HepG2 (cell line): ENCODE results near the gene DDX20. TPM values are rescaled to one million over a fixed set of nuclear protein-coding genes. Genes with fewer than 3 reads are reported as not detected.

Source experiments
- DDIT3 ChIP-seq: sonication (generic); formaldehyde crosslinking; IDR thresholded peaks from 2 replicates; pipeline ENCODE4 v1.4.0; 2020; ENCODE audit warnings: mild to moderate bottlenecking, missing genetic modification reagents
- HBP1 ChIP-seq: IDR thresholded peaks from 2 replicates; pipeline ENCODE4 v1.6.1; 2016; ENCODE audit warnings: low read depth, control low read depth
- SNAPC4 ChIP-seq: sonication (generic); formaldehyde crosslinking; IDR thresholded peaks from 2 replicates; pipeline ENCODE4 v1.4.0; 2020; ENCODE audit warnings: mild to moderate bottlenecking, missing genetic modification reagents
- THAP11 ChIP-seq: IDR thresholded peaks from 2 replicates; pipeline ENCODE4 v1.6.1; 2016; ENCODE audit warnings: missing biosample characterization, missing genetic modification reagents
- TMF1 ChIP-seq: sonication (generic); formaldehyde crosslinking; IDR thresholded peaks from 2 replicates; pipeline ENCODE4 v1.8.1; 2022; ENCODE audit warnings: low read depth, missing genetic modification reagents
- TRIM22 ChIP-seq: fragments of 450-650 bp; IDR thresholded peaks from 2 replicates; pipeline ENCODE4 v1.6.1; 2017
- ZFP36L1 ChIP-seq: sonication (generic); formaldehyde crosslinking; IDR thresholded peaks from 2 replicates; pipeline ENCODE4 v1.8.0; 2022; ENCODE audit warnings: mild to moderate bottlenecking, missing genetic modification reagents, moderate library complexity
- ZKSCAN8 ChIP-seq: IDR thresholded peaks from 2 replicates; pipeline ENCODE4 v1.6.1; 2016; ENCODE audit warnings: borderline replicate concordance, missing genetic modification reagents, missing compliant biosample characterization
- ZNF17 ChIP-seq: sonication (generic); formaldehyde crosslinking; IDR thresholded peaks from 2 replicates; pipeline ENCODE4 v1.5.0; 2020; ENCODE audit warnings: mild to moderate bottlenecking, missing genetic modification reagents
- ZNF276 ChIP-seq: sonication (generic); formaldehyde crosslinking; IDR thresholded peaks from 2 replicates; pipeline ENCODE4 v1.4.0; 2020; ENCODE audit warnings: mild to moderate bottlenecking, low read depth, missing genetic modification reagents
- ZNF382 ChIP-seq: sonication (generic); formaldehyde crosslinking; IDR thresholded peaks from 2 replicates; pipeline ENCODE4 v1.5.0; 2020; ENCODE audit warnings: missing genetic modification reagents, mild to moderate bottlenecking, borderline replicate concordance
- ZNF556 ChIP-seq: sonication (generic); formaldehyde crosslinking; IDR thresholded peaks from 2 replicates; pipeline ENCODE4 v1.4.0; 2020; ENCODE audit warnings: mild to moderate bottlenecking, missing genetic modification reagents, borderline replicate concordance
- ZNF629 ChIP-seq: sonication (generic); formaldehyde crosslinking; conservative IDR thresholded peaks from 2 replicates; pipeline ENCODE4 v1.5.0; 2020; ENCODE audit warnings: missing genetic modification reagents
- ZNF678 ChIP-seq: sonication (generic); formaldehyde crosslinking; IDR thresholded peaks from 2 replicates; pipeline ENCODE4 v1.4.0; 2020; ENCODE audit warnings: mild to moderate bottlenecking, missing genetic modification reagents
- ZNF703 ChIP-seq: sonication (generic); formaldehyde crosslinking; IDR thresholded peaks from 2 replicates; pipeline ENCODE4 v1.5.1; 2020; ENCODE audit warnings: missing genetic modification reagents, mild to moderate bottlenecking, moderate library complexity, borderline replicate concordance
- ZNF746 ChIP-seq: sonication (generic); formaldehyde crosslinking; IDR thresholded peaks from 2 replicates; pipeline ENCODE4 v1.8.0; 2022; ENCODE audit warnings: mild to moderate bottlenecking, missing genetic modification reagents
- ZNF770 ChIP-seq: sonication (generic); formaldehyde crosslinking; IDR thresholded peaks from 2 replicates; pipeline ENCODE4 v1.5.0; 2020; ENCODE audit warnings: mild to moderate bottlenecking, missing genetic modification reagents
- polyA plus RNA-seq, 8 experiments: library from polyadenylated mRNA; depleted of rRNA in 3 of 8; stranded (reverse) in 7 of 8; unstranded in 1 of 8; fragments of >200 nt; fragmentation: Illumina TruSeq in 4 of 8; extraction: Trizol in 4 of 8; gene quantifications; 2 replicates each; pipeline versions ENCODE4 v1.2.1 to v1.2.3, GENCODE V29; 2011 to 2016; ENCODE audit warnings: low read depth in 4 of 8, missing spikeins in 1 of 8, mixed read lengths in 1 of 8; ENCODE audit not compliant: insufficient read depth in 1 of 8
- total RNA-seq, 5 experiments: library from RNA; depleted of rRNA; stranded (reverse); fragments of >200 nt; fragmentation: Illumina TruSeq; extraction: Trizol; gene quantifications; 2 replicates each; pipeline ENCODE4 v1.2.3, GENCODE V29; 2016; ENCODE audit warnings: low read depth in 1 of 5

The DDX20 gene
- total and polyA plus RNA-seq, 2 of the 13 experiments (the other 11 are each of a cell fraction or from before 2014, with no cell fraction given) = 4.0 to 14.3 TPM

- TF ChIP-seq SNAPC4 (no peak), HBP1 (no peak), ZNF556 (CRISPR knock-in tag) (0 out of 2 replicates have a peak, but pooled peaks have one; percentile 29), ZNF17 (CRISPR knock-in tag) (no peak), THAP11 (CRISPR knock-in tag) (peak; percentile 47), ZKSCAN8 (CRISPR knock-in tag) (no peak), ZNF746 (CRISPR knock-in tag) (no peak), DDIT3 (CRISPR knock-in tag) (no peak), ZNF678 (CRISPR knock-in tag) (no peak), ZNF770 (CRISPR knock-in tag) (no peak), ZFP36L1 (CRISPR knock-in tag) (no peak), ZNF276 (CRISPR knock-in tag) (no peak), ZNF382 (CRISPR knock-in tag) (no peak), TRIM22 (no peak), ZNF703 (no peak), TMF1 (CRISPR knock-in tag) (no peak), ZNF629 (CRISPR knock-in tag) (no peak)
Measured at GRCh38 chr1:111733183-111733991, 22.3 kb upstream of the DDX20 start (continued).
